Renal cortex interstitium (tissue), 11 donors: ENCODE measurements around the gene UNC13A. TPM values are rescaled to one million over a fixed set of nuclear protein-coding genes. Genes with fewer than 3 reads are reported as not detected.

Experiments used
- DNase-seq, 11 donors: peaks; one replicate each; pipeline ENCODE4 v3.0.0-alpha.2; 2013; ENCODE audit warnings: low read depth in 9 of 11, low spot score in 4 of 11; ENCODE audit errors: extremely low read depth in 1 of 11
- polyA plus RNA-seq, 3 donors: library from polyadenylated mRNA; unstranded; fragments of 120-200 nt; gene quantifications; one replicate each; pipeline ENCODE4 v1.2.1, GENCODE V29; 2013; ENCODE audit not compliant: insufficient read length in 3 of 3

Gene UNC13A
- polyA plus RNA-seq, 3 donors = 0.18 to 0.26 (median 0.19) TPM

GRCh38 chr19:17718550-17718946, 30.4 kb upstream of the UNC13A start:
- DNase-seq = no peak

DNA sequence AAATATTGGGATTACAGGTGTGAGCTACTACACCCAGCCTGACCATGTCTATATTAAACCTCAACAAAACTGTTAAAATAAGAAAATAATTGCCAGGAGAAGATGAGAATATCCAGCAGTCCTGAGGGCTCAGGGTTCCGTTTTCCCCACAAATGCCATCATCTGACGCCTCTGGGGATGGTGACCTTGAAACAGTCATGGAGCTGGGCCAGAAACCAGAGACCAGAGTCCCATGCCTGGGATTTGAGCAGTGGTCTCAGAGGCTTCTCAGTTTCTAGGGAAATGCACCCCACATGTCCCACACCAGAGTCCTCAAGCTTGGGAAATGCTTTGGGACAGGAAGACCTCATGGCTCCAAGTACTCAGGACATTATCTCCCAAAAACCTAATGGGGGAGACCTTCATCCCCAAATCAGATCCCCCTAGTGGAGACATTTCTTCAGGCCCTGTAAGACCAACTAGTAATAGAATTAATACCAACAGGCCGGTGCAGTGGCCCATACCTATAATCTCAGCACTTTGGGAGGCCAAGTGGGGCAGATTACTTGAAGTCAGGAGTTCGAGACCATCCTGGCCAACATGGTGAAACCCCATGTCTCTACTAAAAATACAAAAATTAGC, 28.3 kb upstream of the UNC13A start:
- no peak for DNase-seq

GRCh38 chr19:17711851-17712250, 23.7 kb upstream of the UNC13A start:
- DNase-seq = no peak

DNA sequence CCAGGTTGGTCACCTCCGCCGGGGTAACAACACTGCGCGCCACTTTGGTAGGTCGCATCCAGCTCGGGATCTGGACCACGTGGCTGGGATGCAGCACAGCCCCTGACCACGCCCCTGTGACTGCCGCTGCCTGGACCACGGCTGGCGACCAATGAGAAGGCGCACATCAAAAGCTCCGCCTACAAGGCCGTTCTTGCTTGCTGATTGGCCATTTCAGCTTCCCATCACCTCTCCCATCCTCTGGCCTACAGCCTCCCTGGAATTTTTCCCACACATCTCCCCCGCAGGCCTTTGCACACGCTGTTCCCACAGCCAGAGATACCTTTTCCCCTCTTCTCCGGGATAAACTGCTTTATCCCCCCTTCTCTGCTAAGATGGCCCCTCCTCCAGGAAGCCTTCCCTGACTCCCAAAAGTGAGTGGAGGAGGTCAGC, 18.6 kb upstream of the UNC13A start:
- DNase-seq = no peak

DNA sequence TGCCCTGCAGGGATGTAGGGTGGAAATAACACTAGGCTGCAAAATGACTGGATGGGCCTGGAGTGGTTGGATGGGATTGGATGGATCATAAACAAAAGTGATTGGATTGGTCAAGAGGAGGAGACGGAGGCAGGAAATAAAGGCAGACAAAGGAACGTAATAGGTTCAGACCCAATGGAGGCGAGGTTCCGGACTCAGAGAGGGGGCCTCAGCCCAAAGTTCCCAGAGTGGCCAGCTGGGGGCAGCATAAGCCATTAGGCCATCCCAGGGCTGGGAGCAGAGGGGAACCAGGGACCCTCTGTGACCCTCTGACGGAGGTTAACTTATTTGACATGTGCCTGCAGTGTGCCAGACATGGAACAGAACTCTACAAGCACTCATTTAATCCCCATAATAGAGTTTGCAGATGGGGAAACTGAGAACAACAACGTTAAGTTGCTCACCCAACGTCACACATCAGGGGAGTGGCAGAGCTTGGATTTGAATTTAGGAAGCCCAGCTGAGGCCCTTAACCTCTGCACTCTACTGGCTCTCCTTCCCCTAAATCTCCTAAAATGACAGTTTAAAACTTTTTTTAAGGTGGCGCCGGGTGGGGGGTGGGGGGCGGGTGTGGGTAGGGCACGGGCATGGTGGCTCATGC, 15.8 kb upstream of the UNC13A start:
- DNase-seq = no peak

DNA sequence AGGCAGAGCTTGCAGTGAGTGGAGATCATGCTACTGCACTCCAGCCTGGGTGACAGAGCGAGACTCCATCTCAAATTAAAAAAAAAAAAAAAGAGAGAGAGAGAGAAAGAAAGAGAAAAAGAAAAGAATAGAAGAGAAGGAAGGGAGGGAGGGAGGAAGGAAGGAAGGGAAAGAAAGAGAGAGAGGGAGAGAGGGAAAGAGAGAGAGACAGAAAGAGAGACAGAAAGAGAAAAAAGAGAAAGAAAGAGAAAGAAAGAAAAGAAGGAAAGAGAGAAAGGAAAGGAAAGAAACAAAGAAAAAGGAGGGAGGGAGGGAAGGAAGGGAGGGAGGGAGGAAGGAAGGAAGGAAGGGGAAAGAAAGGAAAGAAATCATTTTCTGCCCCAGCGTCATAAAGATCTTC, 7.0 kb upstream of the UNC13A start:
- DNase-seq = no peak

- no peak for DNase-seq
Measured at GRCh38 chr19:17692566-17692965, 4.4 kb upstream of the UNC13A start.

- DNase-seq = no peak
Measured at GRCh38 chr19:17688853-17689595, 870 bp upstream of the UNC13A start.

GRCh38 chr19:17687141-17687856, 855 bp downstream of the UNC13A start:
- no peak for DNase-seq

- no peak for DNase-seq
Measured at GRCh38 chr19:17686592-17687024, 1.5 kb downstream of the UNC13A start.

DNA sequence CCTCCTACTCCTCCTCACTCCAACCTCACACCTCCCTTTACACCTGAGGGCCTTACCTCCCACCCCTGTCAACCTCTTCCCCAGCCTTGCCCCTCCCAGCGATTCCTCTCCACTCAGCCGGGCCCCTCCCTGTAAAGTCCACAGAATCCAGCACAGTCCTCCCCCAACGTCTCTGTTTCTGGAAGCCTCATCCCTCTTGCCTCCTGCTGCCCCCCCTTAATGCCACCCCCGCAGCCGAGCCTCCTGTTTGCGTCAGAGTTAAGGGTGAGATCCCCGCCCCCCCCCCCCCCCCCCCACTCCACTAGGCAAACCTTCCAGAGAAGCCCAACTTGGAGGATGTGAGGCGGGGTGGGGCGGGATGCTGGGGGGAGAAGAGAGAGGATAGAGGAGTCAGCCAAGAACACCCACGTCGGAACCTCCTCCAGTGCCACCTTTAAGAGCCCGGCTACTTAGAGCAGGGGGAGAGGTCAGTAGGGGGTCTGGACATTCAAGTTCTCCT, 2.1 kb downstream of the UNC13A start:
- no peak for DNase-seq

GRCh38 chr19:17685451-17686022, 2.6 kb downstream of the UNC13A start:
- no peak for DNase-seq

- no peak for DNase-seq
Measured at GRCh38 chr19:17684256-17684655, 3.9 kb downstream of the UNC13A start.

DNA sequence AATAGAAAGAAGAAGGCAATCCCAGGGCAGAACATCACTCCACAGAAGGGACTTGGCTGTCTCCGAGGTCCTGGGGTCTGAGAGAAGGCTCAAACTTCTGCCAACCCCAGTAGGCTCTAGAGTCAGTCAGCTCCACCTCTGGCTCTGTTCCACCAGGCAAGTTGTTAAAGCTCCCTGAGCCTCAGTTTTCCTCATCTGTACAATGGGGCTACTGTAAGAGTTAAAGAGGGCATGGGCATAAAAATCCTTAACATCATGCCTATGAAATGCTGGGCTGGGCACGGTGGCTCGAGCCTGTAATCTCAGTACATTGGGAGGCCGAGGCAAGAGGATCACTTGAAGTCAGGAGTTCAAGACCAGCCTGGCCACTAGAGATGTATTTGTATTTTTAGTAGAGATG, 5.1 kb downstream of the UNC13A start:
- no peak for DNase-seq

- DNase-seq = no peak
Measured at GRCh38 chr19:17682273-17682672, 5.9 kb downstream of the UNC13A start.

DNA sequence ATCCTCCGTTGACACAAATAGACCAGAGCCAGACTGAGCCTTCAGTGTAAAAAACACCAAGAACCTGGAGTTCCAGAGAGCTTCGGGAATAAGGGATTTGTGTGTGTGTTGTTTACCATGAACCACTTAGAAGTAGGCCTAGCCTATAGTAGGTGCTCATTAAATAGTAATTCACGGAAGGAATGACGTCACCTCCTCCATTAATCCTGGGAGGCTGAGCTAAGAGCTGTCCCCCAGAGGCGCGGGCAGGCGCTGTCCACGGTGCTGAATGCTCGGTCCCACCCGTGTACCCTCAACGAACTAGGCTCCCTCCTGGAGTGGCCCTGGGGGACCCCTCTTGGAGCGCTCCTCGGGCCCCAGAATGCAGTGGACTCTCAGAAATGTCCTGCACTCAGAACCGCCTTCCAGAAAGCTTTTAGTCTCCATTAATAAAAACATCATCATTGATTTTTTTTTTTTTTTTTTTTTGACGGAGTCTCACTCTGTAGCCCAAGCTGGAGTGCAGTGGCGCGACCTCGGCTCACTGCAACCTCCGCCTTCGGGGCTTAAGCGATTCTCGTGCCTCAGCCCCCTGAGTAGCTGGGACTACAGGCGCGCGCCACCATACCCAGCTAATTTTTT, 6.5 kb downstream of the UNC13A start:
- DNase-seq = peak in 2 of 11 donors; percentile 31 to 39

DNA sequence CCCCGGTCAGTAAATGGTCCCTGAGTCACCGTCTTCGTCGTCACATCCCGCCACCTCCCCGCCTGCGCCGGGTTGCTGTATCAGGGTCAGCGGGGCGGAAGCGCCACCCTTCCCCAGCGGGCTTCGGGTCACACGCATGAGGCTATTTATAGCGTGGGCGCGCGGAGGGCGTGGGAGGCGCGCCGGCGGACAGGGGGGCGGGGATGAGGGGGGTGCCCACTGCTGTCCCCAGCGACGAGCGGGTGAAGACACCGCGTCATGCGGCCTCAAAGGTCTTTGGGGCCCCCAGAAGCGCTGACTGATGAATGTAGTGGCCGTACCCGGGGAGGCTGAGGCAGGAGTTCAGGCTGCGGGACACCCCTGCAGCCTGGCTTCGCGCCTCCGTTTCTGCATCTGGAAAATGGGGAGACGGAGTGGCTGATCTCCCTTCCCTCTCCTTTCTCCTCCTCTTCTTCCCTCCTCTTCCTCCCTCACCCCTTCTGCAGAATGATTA, 7.9 kb downstream of the UNC13A start:
- peak in 3 of 11 donors; percentile 20 to 38 (median 35) for DNase-seq

- DNase-seq = no peak
Measured at GRCh38 chr19:17679526-17680229, 8.5 kb downstream of the UNC13A start.
